T1000 (cell line): ENCODE data around the gene COL18A1.

Source experiments
- DNase-seq: peaks from one replicate; lab custom pipeline; 2025; ENCODE audit warnings: mixed read lengths; lab: John Stamatoyannopoulos, UW

The COL18A1 gene

DNA sequence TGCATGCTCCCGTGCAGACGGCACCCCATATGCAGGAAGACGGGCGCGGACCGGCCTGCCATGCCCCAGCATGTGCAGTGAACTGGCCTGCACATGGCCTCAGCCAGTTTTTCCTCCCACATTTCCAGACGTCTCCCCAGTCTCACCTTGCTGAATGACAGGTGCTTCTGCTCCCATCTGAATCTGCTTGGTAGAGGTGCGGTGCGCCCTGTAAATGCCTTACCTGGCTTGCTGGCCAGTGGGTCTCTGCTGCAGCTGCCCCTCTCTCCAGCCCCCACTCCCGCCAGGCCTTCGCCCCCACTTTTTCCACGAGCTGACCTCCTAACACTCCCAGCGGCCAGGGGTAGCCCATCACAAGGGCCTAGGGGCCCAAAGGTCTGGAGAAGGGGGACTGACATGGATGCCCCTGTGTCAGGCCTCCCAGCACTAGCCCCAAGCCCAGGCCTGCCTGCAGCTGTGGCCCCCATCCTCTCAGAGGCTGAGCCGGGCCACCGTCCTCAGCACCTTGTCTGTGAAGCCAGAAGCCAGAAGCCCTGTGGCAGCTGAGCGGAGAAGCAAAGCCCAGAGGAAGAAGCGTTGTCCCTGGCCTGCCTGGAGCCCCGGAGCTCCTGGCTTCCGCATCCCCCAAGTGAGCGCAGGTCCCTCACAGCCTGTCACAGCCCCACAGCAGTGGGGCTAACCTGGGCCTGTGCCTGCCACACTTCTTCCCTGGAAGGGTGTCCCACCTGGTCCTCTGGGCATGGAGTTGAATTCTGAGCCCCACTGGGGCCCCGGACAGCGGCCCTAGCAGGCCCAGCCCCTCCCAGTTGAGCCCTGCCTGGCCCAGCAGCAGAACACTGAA, 140.9 kb downstream of the COL18A1 start:
- no peak for DNase-seq

DNA sequence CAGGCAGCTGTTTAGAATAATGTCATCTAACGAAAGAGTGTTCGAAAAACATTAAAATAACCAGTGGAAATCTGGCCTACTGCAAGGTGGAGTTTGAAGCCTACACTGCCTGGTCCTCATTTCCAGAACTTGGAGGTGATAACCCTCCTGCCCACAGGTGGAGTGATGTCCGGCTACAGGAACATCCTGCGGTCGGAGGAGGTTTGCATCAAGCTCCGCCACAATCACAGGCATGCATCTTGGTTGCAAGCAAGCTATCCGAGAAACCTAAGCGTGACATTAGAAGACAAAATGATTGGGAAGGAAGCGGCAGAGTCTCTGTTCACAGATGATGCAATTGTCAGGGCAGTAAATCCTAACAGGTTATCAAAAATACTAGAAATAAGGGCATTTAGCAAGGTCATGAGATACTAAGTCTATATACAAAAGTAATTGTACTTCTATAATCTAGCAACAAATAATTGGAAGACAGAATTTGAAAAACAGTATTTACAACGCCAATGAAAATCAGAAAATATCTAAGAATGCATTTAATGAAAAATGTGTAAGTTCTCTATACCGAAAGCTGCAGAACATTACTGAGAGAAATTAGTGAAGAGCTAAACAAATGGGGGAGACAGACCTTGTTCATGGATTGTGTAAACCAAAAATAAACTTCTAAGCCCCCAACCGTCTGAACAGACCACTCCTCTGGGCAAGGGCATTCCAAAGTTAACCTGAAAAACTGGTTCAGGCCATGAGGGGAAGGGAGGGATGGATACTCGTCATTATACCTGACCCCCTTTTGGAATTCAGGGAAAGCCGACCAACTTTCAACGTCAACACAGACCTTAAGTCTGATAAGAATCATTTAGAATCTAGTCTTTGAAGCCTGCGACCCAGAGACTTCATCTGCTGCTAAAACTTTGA, 141.9 kb downstream of the COL18A1 start:
- DNase-seq: no peak

GRCh38 chr21:45547545-45547900, 142.6 kb downstream of the COL18A1 start:
- no peak for DNase-seq

GRCh38 chr21:45548711-45549491, 143.9 kb downstream of the COL18A1 start:
- DNase-seq: no peak

GRCh38 chr21:45549626-45550463, 144.9 kb downstream of the COL18A1 start:
- no peak for DNase-seq

DNA sequence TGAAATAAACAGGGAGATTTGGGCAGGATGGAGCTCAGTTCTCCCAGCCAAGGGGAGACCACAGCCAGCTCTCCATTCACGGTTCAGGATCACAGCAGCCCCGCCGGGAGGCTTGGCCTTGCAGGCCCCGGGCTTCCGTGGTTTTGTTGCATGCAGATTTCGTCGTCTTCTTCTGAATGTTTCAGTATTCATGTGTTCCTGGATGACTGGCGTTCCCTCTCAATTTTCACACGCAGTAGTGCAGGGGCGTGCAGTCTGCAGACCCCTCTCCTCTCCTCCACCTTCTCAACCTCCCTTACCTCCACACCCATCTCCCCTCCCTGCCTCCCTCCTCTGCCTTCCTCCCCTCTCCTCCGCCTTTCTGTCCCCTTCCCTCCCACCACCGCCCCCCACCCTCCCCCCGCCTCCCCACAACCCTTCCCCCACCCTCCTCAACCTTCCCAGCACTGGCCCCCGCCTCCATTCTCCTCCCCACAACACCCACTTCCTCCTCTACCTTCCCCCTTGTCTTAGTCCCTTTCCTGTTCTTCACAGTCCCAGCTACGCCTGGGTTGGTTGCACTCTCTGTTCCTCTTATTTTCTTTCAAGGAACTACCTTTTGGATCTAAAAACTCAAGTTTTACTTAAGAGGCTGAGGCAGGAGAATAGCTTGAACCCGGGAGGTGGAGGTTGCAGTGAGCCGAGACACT, 145.7 kb downstream of the COL18A1 start:
- no peak for DNase-seq

- no peak for DNase-seq
These were observed 146.4 kb downstream of the COL18A1 start for GRCh38 chr21:45551316-45551715.

- no peak for DNase-seq
These were observed 147.1 kb downstream of the COL18A1 start for GRCh38 chr21:45551783-45552695.

DNA sequence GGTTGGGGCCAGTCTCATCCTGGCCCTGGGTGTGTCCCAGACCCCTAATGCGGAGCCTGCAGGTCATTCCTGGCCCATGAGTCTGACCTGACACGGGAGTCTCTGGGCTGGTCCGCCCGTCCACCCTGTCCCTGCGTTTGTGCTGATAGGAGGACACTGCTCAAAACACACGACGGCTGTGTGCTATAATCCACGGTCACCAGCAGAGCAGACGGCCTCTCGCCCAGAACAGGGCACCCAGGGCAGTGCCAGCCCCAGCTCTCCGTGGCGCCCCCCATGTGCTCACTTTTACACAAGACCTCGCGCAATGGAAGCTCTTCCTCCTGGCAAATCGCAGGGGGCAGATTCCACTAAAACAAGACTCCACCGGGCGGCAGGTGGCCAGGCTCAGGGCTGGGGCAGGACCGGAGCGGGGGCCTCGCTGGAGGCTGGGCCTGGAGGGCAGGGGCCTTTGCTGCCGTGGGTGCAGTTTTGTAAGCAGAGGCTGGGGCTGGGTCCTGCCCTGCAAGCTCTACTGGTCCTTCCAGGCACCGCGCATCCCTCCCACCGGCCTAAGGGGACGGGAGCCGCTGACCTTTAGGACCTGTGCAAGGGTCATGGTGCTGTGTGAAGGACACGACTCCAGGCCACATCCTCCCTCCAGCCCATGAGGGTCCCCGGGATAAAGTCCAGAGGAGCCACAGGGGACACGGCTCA, 147.9 kb downstream of the COL18A1 start:
- no peak for DNase-seq

GRCh38 chr21:45554477-45555175, 149.7 kb downstream of the COL18A1 start:
- peak; percentile 52 for DNase-seq

DNA sequence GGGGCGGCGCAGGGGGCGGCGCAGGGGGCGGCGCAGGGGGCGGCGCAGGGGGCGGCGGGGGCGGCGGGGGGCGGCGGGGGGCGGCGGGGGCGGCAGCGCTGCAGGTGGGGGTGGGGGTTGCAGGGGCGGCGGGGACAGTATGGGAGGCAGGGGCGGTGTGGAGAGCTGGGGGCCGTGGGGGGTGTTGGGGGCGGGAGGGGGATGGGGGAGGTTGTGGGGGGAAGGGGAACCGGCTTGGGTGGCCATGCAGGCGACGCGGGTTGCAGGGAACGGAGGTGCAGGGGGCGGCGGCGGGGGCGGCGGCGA, 150.2 kb downstream of the COL18A1 start:
- DNase-seq: no peak

- DNase-seq: no peak
These were observed 150.8 kb downstream of the COL18A1 start for GRCh38 chr21:45555557-45556301.

DNA sequence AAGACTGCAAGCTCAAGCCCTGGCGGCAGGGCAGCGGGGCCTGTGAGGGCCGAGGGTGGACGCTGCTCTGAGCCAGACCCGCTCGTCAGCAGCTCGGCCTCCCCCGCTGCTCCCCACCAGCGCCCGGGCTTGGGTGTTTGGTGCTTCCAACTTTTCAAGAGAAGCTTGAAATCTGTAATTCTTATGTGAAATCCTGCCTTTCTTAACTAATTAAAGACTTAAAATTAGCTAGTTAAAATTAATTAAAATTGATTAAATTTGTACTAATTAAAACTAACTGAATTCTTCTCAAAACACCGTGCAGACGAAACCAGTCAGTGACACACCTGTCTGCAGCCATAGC, 151.3 kb downstream of the COL18A1 start:
- DNase-seq: no peak

GRCh38 chr21:45556645-45557615, 152.0 kb downstream of the COL18A1 start:
- peak; percentile 56 for DNase-seq

GRCh38 chr21:45557616-45558043, 152.7 kb downstream of the COL18A1 start:
- no peak for DNase-seq

- DNase-seq: no peak
These were observed 153.2 kb downstream of the COL18A1 start for GRCh38 chr21:45558044-45558721.
